ENCODE data around the gene POU6F1. TPM values are rescaled to one million over a fixed set of nuclear protein-coding genes. Genes with fewer than 3 reads are reported as not detected.
"Not testable (repeated sequence)": the region's sequence is repeated elsewhere in the genome, so short reads cannot be mapped to it uniquely, and the experiment has no call there.

Gene POU6F1
- total RNA-seq (2014; rRNA removed; shearing (Covaris generic)): 1.4 and 7.8 TPM in 2 replicates

GRCh38 chr12:51217968-51218606 is at the start of gene POU6F1:
POU6F1 (minus strand) TSS chr12:51218062; CDS start chr12:51206836, 11,226 bp downstream.
- peak; percentile 79 for DNase-seq (ENCODE audit: low read depth)

- no peak for DNase-seq (ENCODE audit: low read depth)
These were observed 47.2 kb upstream of the POU6F1 start for GRCh38 chr12:51265024-51265423.

- DNase-seq (ENCODE audit: low read depth): no peak
These were observed 46.4 kb upstream of the POU6F1 start for GRCh38 chr12:51264297-51264696.

- no peak for DNase-seq (ENCODE audit: low read depth)
These were observed 45.5 kb upstream of the POU6F1 start for GRCh38 chr12:51263341-51263740.

- DNase-seq (ENCODE audit: low read depth): peak; percentile 65
These were observed 44.9 kb upstream of the POU6F1 start for GRCh38 chr12:51262758-51263177.

GRCh38 chr12:51259600-51259999 is 41.7 kb upstream of the POU6F1 start:
- DNase-seq (ENCODE audit: low read depth): not testable (repeated sequence)

GRCh38 chr12:51254536-51254935 is 36.7 kb upstream of the POU6F1 start:
- DNase-seq (ENCODE audit: low read depth): peak; percentile 22

GRCh38 chr12:51253276-51253675 is 35.4 kb upstream of the POU6F1 start:
- DNase-seq (ENCODE audit: low read depth): no peak

GRCh38 chr12:51247523-51248206 is 29.8 kb upstream of the POU6F1 start:
- DNase-seq (ENCODE audit: low read depth): no peak

GRCh38 chr12:51246254-51246853 is 28.5 kb upstream of the POU6F1 start:
- peak; percentile 29 for DNase-seq (ENCODE audit: low read depth)

GRCh38 chr12:51245476-51246253 is 27.8 kb upstream of the POU6F1 start:
- DNase-seq (ENCODE audit: low read depth): no peak

GRCh38 chr12:51244269-51244668 is 26.4 kb upstream of the POU6F1 start:
- peak; percentile 25 for DNase-seq (ENCODE audit: low read depth)

GRCh38 chr12:51242876-51243275 is 25.0 kb upstream of the POU6F1 start:
- no peak for DNase-seq (ENCODE audit: low read depth)

GRCh38 chr12:51242120-51242519 is 24.3 kb upstream of the POU6F1 start:
- no peak for DNase-seq (ENCODE audit: low read depth)

- DNase-seq (ENCODE audit: low read depth): peak; percentile 42
These were observed 23.1 kb upstream of the POU6F1 start for GRCh38 chr12:51240971-51241370.

GRCh38 chr12:51238510-51239334 is 20.9 kb upstream of the POU6F1 start, which contains the start of gene DAZAP2:
DAZAP2 (plus strand) TSS chr12:51238826; CDS start chr12:51238908, 82 bp downstream.
- DNase-seq (ENCODE audit: low read depth): peak; percentile 92

GRCh38 chr12:51238037-51238509 is 20.2 kb upstream of the POU6F1 start:
- DNase-seq (ENCODE audit: low read depth): peak; percentile 11

GRCh38 chr12:51234530-51234929 is 16.7 kb upstream of the POU6F1 start:
- DNase-seq (ENCODE audit: low read depth): no peak

- no peak for DNase-seq (ENCODE audit: low read depth)
These were observed 14.8 kb upstream of the POU6F1 start for GRCh38 chr12:51232642-51233041.

- DNase-seq (ENCODE audit: low read depth): no peak
These were observed 11.4 kb upstream of the POU6F1 start for GRCh38 chr12:51229116-51229809.

All from M059J (cell line).